ENCODE results near the gene RPS6KA2.

Gene RPS6KA2

GRCh38 chr6:166565084-166565967 is 61.7 kb downstream of the RPS6KA2 start:
- Histone ChIP-seq H3K4me3 (ENCODE audit: low read depth in 1 of 2, low read length in 2 of 2) (no peak overlapping the region), H3K27me3 (ENCODE audit: control insufficient read depth in 1 of 2, insufficient read depth in 2 of 2, low read length in 2 of 2) (no peaks in the 10 kb centered on the region), H3K4me1 (ENCODE audit: control insufficient read depth in 1 of 2, insufficient read depth in 2 of 2, low read length in 2 of 2) (no peaks in the 10 kb centered on the region), H3K36me3 (ENCODE audit: control insufficient read depth in 1 of 2, insufficient read depth in 2 of 2, low read length in 2 of 2) (no peaks in the 10 kb centered on the region), H3K9me3 (ENCODE audit: control insufficient read depth in 1 of 2, low read length in 2 of 2) (no peaks in the 10 kb centered on the region), H3K9ac (ENCODE audit: low read depth in 1 of 2, low read length in 2 of 2) (no peak overlapping the region), H3K27ac (ENCODE audit: low read depth, low read length) (no peak overlapping the region)

DNA sequence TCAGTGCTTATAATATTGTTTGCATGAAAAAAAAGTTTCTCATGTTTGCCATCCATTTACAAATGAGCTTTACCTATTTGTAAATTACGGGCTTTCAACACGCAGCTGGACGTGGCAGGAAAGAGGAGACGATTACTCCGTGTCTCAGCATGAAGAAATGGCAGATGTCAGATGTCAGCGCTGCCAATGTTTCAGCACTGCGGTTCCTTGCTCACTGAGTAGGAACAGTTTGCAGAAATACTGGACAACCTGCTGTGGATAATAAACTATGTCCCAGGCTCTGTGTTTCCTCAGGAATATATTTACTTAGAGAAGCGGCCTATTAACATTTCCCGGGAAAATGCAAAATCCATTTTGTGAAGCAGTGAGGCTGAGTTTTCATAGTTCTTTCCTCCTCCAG is 63.2 kb downstream of the RPS6KA2 start:
- Histone ChIP-seq H3K36me3 (ENCODE audit: control insufficient read depth in 1 of 2, insufficient read depth in 2 of 2, low read length in 2 of 2) (no peaks in the 10 kb centered on the region), H3K27me3 (ENCODE audit: control insufficient read depth in 1 of 2, insufficient read depth in 2 of 2, low read length in 2 of 2) (no peaks in the 10 kb centered on the region), H3K9ac (ENCODE audit: low read depth in 1 of 2, low read length in 2 of 2) (no peak overlapping the region), H3K9me3 (ENCODE audit: control insufficient read depth in 1 of 2, low read length in 2 of 2) (peaks cover 0 to 2% of the 10 kb centered on the region in 2 donors), H3K4me3 (ENCODE audit: low read depth in 1 of 2, low read length in 2 of 2) (no peak overlapping the region), H3K4me1 (ENCODE audit: control insufficient read depth in 1 of 2, insufficient read depth in 2 of 2, low read length in 2 of 2) (no peaks in the 10 kb centered on the region), H3K27ac (ENCODE audit: low read depth, low read length) (no peak overlapping the region)

DNA sequence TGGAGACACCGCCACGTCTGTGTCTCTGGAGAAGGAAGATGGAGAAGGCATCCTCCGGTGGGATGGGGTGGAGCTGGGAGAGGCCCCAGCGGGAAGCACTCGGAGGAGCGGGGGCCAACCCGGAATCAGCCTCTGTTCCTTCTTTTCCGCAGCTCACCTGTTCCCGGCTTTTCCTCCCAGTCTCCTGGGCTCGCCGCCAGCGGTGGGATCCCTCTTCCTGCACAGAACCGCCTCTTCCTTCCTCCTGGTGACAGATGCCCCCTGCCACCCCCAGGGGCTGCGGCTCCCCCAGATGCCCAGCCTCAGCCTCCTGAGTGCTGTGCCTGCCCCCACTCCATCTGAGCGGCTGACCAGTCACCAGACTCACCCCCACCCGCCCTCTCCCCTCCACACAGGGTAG is 63.9 kb downstream of the RPS6KA2 start:
- H3K9me3 ChIP-seq (ENCODE audit: control insufficient read depth in 1 of 2, low read length in 2 of 2), result peaks cover 0 to 2% of the 10 kb centered on the region in 2 donors
- H3K9ac ChIP-seq (ENCODE audit: low read depth in 1 of 2, low read length in 2 of 2), result no peak overlapping the region
- no peak overlapping the region for H3K4me3 ChIP-seq (ENCODE audit: low read depth in 1 of 2, low read length in 2 of 2)
- H3K36me3 ChIP-seq (ENCODE audit: control insufficient read depth in 1 of 2, insufficient read depth in 2 of 2, low read length in 2 of 2), result no peaks in the 10 kb centered on the region
- no peaks in the 10 kb centered on the region for H3K4me1 ChIP-seq (ENCODE audit: control insufficient read depth in 1 of 2, insufficient read depth in 2 of 2, low read length in 2 of 2)
- H3K27me3 ChIP-seq (ENCODE audit: control insufficient read depth in 1 of 2, insufficient read depth in 2 of 2, low read length in 2 of 2), result no peaks in the 10 kb centered on the region
- no peak overlapping the region for H3K27ac ChIP-seq (ENCODE audit: low read depth, low read length)

GRCh38 chr6:166562726-166563125 is 64.3 kb downstream of the RPS6KA2 start:
- Histone ChIP-seq H3K4me3 (ENCODE audit: low read depth in 1 of 2, low read length in 2 of 2) (no peak overlapping the region), H3K36me3 (ENCODE audit: control insufficient read depth in 1 of 2, insufficient read depth in 2 of 2, low read length in 2 of 2) (no peaks in the 10 kb centered on the region), H3K9me3 (ENCODE audit: control insufficient read depth in 1 of 2, low read length in 2 of 2) (peaks cover 0 to 2% of the 10 kb centered on the region in 2 donors), H3K27ac (ENCODE audit: low read depth, low read length) (no peak overlapping the region), H3K4me1 (ENCODE audit: control insufficient read depth in 1 of 2, insufficient read depth in 2 of 2, low read length in 2 of 2) (no peaks in the 10 kb centered on the region), H3K9ac (ENCODE audit: low read depth in 1 of 2, low read length in 2 of 2) (no peak overlapping the region), H3K27me3 (ENCODE audit: control insufficient read depth in 1 of 2, insufficient read depth in 2 of 2, low read length in 2 of 2) (no peaks in the 10 kb centered on the region)

DNA sequence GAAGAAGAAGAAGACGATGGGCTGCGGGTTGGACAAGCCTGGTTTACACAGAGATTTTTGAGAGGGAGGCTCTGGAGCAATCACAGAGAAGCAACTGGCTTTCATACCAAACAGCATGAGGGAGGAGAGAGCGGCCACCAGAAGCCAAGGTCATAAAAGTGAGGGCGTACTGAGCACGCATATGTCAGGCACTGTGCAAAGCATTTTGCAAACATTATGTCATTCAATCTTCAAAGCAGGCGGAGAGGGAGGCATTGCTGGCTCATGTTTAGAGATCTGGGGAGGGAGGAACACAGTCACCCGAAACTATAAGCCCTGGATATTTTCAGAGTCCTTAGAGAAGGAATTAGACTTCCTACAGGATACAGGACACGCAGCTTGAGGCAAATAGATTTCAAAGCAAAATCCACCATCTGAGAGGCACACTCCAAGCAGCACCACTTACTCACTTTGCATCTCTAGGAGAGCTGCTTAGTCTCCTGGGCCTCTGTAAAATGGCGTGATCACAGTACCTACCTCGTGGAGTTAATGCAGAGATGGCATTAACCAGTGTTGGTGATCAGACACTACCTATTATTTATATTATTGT is 65.2 kb downstream of the RPS6KA2 start:
- Histone ChIP-seq H3K4me1 (ENCODE audit: control insufficient read depth in 1 of 2, insufficient read depth in 2 of 2, low read length in 2 of 2) (peaks cover 0 to 4% of the 10 kb centered on the region in 2 donors), H3K9ac (ENCODE audit: low read depth in 1 of 2, low read length in 2 of 2) (no peak overlapping the region), H3K27me3 (ENCODE audit: control insufficient read depth in 1 of 2, insufficient read depth in 2 of 2, low read length in 2 of 2) (no peaks in the 10 kb centered on the region), H3K4me3 (ENCODE audit: low read depth in 1 of 2, low read length in 2 of 2) (no peak overlapping the region), H3K27ac (ENCODE audit: low read depth, low read length) (no peak overlapping the region), H3K9me3 (ENCODE audit: control insufficient read depth in 1 of 2, low read length in 2 of 2) (peaks cover 0 to 2% of the 10 kb centered on the region in 2 donors), H3K36me3 (ENCODE audit: control insufficient read depth in 1 of 2, insufficient read depth in 2 of 2, low read length in 2 of 2) (no peaks in the 10 kb centered on the region)

DNA sequence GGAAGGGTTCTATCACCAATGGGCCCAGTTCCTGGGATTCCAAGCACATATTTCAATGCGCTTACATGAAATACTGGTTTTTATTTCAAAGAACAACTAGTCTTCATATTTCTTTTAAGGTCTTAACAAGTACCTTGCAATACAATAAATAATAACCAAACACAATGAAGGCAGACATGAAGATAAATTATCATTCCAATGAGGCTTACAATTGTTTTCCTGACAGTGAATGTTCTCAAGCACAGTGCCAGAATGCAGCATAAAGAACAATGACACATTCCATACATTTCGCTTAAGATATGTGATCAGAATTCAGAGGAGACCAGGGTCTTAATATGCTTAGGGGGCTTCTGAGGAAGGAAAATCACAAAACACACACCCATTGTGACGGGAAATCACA is 66.8 kb downstream of the RPS6KA2 start:
- H3K27me3 ChIP-seq (ENCODE audit: control insufficient read depth in 1 of 2, insufficient read depth in 2 of 2, low read length in 2 of 2), result no peaks in the 10 kb centered on the region
- H3K9ac ChIP-seq (ENCODE audit: low read depth in 1 of 2, low read length in 2 of 2), result no peak overlapping the region
- no peak overlapping the region for H3K4me3 ChIP-seq (ENCODE audit: low read depth in 1 of 2, low read length in 2 of 2)
- H3K9me3 ChIP-seq (ENCODE audit: control insufficient read depth in 1 of 2, low read length in 2 of 2), result peaks cover 0 to 2% of the 10 kb centered on the region in 2 donors
- H3K36me3 ChIP-seq (ENCODE audit: control insufficient read depth in 1 of 2, insufficient read depth in 2 of 2, low read length in 2 of 2), result no peaks in the 10 kb centered on the region
- H3K4me1 ChIP-seq (ENCODE audit: control insufficient read depth in 1 of 2, insufficient read depth in 2 of 2, low read length in 2 of 2), result peaks cover 0 to 9% of the 10 kb centered on the region in 2 donors
- no peak overlapping the region for H3K27ac ChIP-seq (ENCODE audit: low read depth, low read length)

DNA sequence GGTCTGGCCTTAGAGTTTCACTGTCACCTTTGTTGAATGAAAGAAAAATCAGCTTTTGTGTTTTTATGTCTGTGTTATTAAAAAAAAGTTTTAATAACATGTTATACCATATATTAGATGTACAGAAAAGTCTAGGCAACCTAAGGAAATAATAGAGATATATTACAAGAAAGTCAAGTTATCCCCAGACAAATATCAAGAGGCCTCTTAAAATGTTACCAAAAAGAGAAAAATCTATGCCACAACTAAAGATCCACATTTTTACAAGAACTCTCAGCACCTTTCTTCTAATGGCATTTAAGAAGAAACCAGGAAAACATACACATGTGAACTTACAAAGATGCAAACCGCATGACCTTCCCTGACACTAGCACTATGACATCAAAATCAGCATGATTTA is 67.4 kb downstream of the RPS6KA2 start:
- no peak overlapping the region for H3K4me3 ChIP-seq (ENCODE audit: low read depth in 1 of 2, low read length in 2 of 2)
- no peaks in the 10 kb centered on the region for H3K27me3 ChIP-seq (ENCODE audit: control insufficient read depth in 1 of 2, insufficient read depth in 2 of 2, low read length in 2 of 2)
- H3K9me3 ChIP-seq (ENCODE audit: control insufficient read depth in 1 of 2, low read length in 2 of 2), result peaks cover 0 to 2% of the 10 kb centered on the region in 2 donors
- no peak overlapping the region for H3K9ac ChIP-seq (ENCODE audit: low read depth in 1 of 2, low read length in 2 of 2)
- H3K4me1 ChIP-seq (ENCODE audit: control insufficient read depth in 1 of 2, insufficient read depth in 2 of 2, low read length in 2 of 2), result peaks cover 0 to 9% of the 10 kb centered on the region in 2 donors
- H3K27ac ChIP-seq (ENCODE audit: low read depth, low read length), result no peak overlapping the region
- H3K36me3 ChIP-seq (ENCODE audit: control insufficient read depth in 1 of 2, insufficient read depth in 2 of 2, low read length in 2 of 2), result no peaks in the 10 kb centered on the region

GRCh38 chr6:166559211-166559610 is 67.8 kb downstream of the RPS6KA2 start:
- Histone ChIP-seq H3K27ac (ENCODE audit: low read depth, low read length) (no peak overlapping the region), H3K9ac (ENCODE audit: low read depth in 1 of 2, low read length in 2 of 2) (no peak overlapping the region), H3K4me1 (ENCODE audit: control insufficient read depth in 1 of 2, insufficient read depth in 2 of 2, low read length in 2 of 2) (peaks cover 0 to 9% of the 10 kb centered on the region in 2 donors), H3K4me3 (ENCODE audit: low read depth in 1 of 2, low read length in 2 of 2) (no peak overlapping the region), H3K36me3 (ENCODE audit: control insufficient read depth in 1 of 2, insufficient read depth in 2 of 2, low read length in 2 of 2) (no peaks in the 10 kb centered on the region), H3K9me3 (ENCODE audit: control insufficient read depth in 1 of 2, low read length in 2 of 2) (peaks cover 0 to 2% of the 10 kb centered on the region in 2 donors), H3K27me3 (ENCODE audit: control insufficient read depth in 1 of 2, insufficient read depth in 2 of 2, low read length in 2 of 2) (no peaks in the 10 kb centered on the region)

DNA sequence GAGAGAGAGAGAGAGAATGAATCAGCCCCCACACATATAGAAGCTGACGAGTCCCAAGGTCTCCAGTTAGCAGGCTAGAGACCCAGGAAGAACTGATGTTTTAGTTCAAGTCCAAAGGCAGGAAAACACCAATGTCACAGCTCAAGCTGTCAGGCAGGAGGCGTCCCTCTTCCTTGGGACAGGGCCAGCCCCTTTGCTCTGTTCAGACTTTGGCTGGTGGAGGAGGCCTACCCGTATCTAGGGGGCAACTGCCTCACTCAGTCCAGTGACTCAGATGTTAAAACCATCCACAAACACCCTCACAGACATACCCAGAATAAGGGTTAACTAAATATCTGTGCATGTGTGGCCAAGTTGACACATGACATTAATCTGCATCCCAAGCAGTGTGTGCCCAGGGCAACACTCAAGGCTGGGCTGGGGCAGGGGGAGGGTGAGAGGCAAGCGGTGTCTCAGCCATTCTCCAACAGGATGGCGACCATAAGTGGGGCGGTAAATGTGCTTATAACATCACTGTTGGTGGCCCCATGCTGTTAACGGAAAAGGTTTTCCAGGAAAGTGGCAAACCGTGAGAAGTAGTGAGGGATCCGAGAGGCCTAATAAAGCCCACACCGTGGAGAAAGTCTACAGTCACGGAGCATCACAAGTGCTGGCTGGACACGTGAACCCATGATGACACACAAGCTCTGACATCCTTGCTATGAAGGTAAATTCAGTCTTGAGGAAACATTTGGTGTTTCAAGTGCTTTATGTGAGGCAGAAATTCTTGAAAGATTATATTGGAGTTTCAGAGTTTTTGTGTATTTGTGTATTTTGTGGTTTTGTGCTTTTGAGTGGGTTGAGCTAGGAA is 68.7 kb downstream of the RPS6KA2 start:
- peaks cover 0 to 9% of the 10 kb centered on the region in 2 donors for H3K4me1 ChIP-seq (ENCODE audit: control insufficient read depth in 1 of 2, insufficient read depth in 2 of 2, low read length in 2 of 2)
- no peaks in the 10 kb centered on the region for H3K36me3 ChIP-seq (ENCODE audit: control insufficient read depth in 1 of 2, insufficient read depth in 2 of 2, low read length in 2 of 2)
- H3K27me3 ChIP-seq (ENCODE audit: control insufficient read depth in 1 of 2, insufficient read depth in 2 of 2, low read length in 2 of 2), result no peaks in the 10 kb centered on the region
- no peak overlapping the region for H3K4me3 ChIP-seq (ENCODE audit: low read depth in 1 of 2, low read length in 2 of 2)
- no peak overlapping the region for H3K9ac ChIP-seq (ENCODE audit: low read depth in 1 of 2, low read length in 2 of 2)
- H3K27ac ChIP-seq (ENCODE audit: low read depth, low read length), result no peak overlapping the region
- peaks cover 0 to 2% of the 10 kb centered on the region in 2 donors for H3K9me3 ChIP-seq (ENCODE audit: control insufficient read depth in 1 of 2, low read length in 2 of 2)
